ENCODE data around the gene NTN3.

Gene NTN3

GRCh38 chr16:2480948-2481347, 9.9 kb downstream of the NTN3 start:
- DNase-seq, result no peak

DNA sequence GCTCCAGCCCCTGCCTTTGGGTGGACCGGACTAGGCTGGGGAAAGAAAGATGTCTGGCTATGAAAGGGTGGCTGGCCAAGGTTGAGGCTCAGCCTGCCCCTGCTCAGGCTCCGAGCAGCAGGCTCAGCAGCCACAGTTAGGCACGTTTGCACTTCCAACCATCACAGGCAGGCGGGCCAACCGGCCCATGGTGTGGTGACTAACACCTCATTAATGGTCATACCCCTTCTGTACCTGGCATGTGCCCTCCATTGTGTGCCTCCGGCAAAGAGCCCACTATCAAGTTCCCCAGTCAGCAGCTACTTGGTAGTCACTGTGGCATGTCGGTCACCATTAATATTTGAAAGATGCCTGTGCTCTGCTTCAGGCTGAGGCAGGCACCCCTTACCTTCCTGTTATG, 10.6 kb downstream of the NTN3 start:
- no peak for DNase-seq

DNA sequence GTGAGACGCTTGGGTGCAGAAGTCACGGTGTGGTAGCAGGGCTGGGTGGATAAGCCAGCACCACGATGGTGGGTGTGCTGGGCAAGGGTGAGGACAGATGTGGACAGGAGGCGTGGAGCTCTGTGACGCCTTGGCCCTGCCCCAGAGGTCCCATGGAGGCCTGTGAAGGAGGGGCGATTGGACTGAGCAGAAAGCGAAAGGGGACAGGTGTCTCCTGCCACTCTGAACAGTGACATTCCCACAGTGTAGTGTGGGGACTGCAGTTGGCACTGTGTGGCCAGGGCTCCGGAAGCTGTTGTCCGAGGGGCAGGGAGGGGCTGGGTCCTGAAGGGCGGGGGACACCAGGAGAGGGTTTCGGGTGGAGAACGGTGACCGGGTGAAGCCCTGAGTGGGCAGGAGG, 11.2 kb downstream of the NTN3 start:
- no peak for DNase-seq

- DNase-seq, result no peak
Observed at GRCh38 chr16:2482708-2483534, 11.8 kb downstream of the NTN3 start.

- DNase-seq, result no peak
Observed at GRCh38 chr16:2483939-2484897, 13.1 kb downstream of the NTN3 start.

DNA sequence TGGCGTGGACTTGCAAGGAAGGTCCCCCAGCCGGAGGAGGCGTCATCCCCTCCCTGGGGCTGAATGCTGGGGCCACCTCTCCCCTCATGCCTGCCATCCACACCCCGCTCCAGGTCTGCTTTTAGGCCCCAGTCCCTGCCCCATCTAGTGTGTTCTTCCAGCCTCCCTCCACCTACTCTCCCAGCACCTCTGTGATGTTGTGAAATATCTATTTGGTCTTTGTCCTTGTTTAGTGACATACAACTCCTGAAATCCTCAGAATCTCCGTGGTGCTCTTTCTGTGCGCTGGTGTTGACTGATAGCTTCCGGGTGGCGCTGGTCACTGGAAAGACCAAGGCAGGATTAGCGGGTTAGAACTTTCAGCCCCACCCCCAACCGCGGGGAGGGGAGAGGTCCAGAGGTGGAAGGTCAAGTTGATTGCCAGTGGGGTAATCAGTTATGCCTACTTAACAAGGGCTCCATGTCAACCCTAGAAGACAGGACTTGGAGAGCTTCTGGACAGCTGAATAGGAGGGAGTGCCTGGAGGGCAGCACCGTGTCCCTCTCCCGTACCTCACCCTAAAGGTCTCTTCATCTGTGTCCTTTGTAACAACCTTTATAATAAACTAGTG, 13.9 kb downstream of the NTN3 start:
- DNase-seq, result no peak

DNA sequence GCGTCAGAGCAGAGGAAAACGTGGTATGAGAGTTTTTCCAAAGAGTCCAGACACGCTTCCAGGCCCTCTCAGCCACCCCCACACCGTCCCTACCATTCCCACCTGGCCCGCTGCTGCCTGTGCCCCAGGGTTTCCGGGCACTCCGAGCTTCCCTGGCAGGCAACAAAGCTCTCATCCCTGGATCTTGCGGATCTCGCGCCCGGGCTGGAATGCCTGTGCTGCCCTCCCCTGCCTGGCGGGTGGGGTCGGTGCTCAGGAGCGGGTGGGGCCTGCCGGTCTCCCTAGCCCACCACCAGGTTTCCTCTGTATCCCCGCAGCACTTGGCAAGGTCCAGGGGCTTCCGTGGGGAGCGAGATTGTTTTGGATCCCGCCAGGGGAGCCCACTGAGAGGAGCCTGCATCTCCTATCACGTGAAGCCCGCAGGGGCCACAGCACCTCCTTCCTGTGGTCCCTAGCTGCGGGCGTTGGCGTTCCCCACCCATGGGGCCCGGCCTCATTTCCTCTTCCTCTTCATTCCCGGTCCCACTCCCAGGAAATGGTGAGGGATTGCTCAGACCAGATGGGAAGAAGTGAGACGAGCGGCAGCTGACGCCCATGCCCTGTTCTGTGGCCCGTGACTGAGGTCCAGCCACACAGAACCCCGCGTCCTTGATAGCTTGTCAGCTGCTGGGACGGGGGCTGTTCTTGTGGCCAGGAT, 14.9 kb downstream of the NTN3 start:
- no peak for DNase-seq

DNA sequence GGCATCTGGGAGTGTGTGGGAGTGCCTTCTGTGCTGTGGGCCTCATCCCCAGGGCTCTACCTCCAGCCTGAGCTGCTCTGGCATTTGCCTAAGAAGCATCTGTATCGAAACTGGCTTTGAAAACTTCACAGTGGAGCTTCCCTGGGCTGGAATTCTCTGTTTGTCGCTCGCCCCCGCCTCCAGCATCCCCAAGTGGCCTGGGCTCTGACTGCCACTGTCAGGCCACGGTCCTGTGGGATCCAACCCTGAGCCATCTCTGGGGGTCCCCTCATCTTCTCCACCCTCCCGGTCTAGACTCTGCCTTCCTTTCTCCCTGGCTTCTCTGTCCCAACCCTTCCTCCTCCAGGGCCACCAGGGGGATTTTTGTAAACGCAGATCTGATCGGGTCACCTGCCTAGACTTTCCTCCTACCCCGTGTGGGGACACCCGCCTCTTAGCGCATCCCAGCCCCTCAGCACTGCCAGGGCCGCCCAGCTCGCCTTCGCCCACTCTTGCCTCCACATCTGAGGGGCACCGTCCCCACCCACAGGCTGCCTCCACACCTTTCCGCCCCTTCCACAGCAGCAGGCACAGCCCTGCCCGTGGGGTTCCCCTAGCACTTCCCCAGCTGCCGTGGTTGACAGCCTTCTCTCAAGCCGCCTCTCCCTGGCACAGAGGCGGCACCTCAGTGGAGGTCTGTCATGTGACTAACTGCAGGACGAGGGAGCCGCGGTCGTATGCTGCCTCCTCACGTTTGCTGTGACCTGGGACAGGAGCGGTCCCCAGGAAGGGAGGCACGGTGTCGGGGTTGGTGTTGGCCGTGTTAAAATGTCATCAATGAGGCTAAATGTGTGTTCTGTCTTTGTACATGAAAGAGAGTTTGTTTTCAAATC, 15.8 kb downstream of the NTN3 start:
- DNase-seq, result peak; percentile 59 to 77 (median 73)

DNA sequence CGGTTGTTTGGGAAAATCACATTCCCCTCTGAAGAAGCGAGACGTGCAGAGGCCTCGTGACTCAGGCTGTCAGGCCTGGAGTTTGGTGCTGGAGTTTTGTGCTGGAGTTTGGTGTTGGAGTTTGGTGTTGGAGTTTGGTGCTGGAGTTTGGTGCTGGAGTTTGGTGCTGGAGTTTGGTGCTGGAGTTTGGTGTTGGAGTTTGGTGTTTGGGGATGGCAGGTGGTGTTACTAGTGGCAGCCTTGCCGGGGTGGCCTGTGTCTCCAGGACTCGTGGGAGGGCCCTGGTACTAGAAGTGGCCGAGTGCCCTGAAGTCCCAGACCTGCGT, 16.4 kb downstream of the NTN3 start:
- no peak for DNase-seq

DNA sequence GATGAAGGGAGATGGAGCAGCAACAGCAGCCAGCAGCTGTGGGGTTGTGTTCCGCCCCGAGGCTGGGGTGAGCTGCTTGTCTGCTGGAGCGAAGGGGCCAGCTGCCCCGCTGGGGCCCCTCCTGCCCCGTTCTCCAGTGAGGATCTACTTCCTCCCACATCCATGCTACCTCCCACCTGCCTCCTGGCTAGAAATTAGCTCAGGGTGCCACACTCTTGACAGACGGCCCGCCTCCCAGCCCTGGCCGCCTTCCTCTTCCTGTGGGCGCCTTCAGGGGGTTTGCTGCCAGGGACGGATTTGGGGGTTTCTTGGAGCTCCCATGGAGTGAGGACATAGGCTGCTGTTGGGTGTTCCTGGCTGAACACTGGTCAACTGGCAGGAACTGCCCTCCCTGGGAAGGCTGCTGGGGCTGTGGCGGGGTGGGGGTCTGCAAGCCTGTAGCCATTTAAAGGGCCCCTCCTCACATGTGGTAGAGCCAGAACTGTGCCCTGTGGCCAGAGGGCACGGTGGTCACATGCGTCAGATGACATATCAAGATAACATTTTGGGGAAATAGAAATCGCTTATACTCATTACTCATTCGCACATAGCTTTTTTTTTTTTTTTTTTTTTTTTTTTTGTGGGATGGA, 16.9 kb downstream of the NTN3 start:
- DNase-seq, result no peak

DNA sequence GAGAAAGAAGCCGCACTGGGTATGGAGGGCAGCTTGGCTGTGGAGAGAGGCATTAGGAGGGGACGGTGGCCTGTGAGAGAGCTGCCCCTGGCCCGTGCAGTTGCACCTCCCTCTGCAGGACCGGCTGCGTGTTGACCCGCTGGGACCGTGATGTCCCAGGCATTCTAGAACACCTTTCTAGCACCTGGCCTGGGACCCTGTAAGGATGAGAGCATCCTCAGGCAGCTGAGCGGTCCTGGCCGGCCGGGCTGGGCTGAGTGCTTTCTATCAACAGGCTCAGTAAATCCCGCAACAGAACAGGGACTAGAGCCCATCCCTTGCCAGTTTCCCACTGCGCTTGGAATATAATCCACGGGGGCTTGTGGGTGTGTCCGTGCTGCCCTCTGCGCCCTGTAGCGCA, 18.5 kb downstream of the NTN3 start:
- no peak for DNase-seq

GRCh38 chr16:2490190-2491105, 19.4 kb downstream of the NTN3 start:
- no peak for DNase-seq

DNA sequence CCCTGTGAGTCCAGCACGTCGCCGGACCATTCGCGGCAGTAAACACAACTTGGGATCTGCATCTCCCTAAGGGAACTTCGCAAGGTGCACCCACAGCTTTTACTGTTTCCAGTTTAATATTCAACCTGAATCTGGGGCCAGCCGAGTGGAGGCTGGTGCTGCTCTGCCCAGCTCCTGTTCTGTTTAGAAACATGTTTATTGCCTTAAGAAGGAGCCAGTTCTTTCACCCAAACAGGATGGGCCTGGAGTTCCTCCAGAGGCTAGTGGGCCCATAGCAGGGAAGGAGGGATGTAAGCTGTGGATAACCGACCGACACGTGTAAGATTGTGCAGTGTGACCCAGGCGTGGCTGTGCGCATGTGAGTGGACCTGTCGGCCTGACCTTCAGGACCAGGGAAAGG, 21.2 kb downstream of the NTN3 start:
- DNase-seq, result no peak

GRCh38 chr16:2493605-2494004, 22.5 kb downstream of the NTN3 start:
- DNase-seq, result no peak

DNA sequence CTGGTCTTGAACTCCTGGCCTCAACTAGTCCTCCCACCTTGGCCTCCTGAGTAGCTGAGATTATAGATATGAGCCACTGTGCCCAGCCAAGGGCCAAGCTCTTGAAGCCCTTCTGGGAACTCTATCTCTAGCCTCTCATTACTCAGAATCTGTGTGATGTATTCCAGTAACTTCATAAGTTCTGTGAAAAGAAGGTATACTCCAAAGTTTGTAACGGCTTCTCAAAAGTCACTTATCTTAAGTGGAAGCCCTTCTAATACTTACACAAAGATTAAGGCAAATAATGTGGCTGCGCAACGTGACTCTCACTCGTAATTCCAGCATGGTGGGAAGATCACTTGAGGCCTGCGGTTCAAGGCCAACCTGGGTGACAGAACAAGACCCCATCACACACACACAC, 23.5 kb downstream of the NTN3 start:
- no peak for DNase-seq

DNA sequence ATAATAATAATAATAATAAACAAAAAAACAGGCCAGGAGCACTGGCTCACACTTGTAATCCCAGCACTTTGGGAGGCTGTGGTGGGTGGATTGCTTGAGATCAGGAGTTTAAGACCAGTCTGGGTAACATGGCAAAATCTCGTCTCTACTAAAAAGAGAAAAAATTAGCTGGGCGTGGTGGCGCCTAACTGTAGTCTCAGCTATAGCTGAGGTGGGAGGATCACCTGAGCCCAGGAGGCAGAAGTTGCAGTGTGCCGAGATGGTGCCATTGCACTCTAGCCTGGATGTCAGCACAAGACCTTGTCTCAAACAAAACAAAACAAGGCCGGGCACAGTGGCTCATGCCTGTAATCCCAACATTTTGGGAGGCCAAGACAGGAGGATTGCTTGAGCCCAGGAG, 23.9 kb downstream of the NTN3 start:
- DNase-seq, result no peak

GRCh38 chr16:2496223-2497115, 25.4 kb downstream of the NTN3 start:
- no peak for DNase-seq

- no peak for DNase-seq
Observed at GRCh38 chr16:2497116-2497630, 26.1 kb downstream of the NTN3 start.

Data from T-helper 1 cell (primary cell).